H1 (cell line): Measurements from ENCODE around the gene TPBGL. TPM values are rescaled to one million over a fixed set of nuclear protein-coding genes. Genes with fewer than 3 reads are reported as not detected.

Experiments used
- CTCF ChIA-PET: fragments of 300-600 bp; sonication (Branson Sonifier 250); formaldehyde crosslinking; loops from one replicate; lab custom pipeline; 2021; ENCODE audit not compliant: partially characterized antibody; lab: Charles Lee
- POLR2A ChIA-PET: fragments of 300-600 bp; sonication (Branson Sonifier 250); formaldehyde crosslinking; loops from one replicate; lab custom pipeline; 2021; ENCODE audit warnings: inconsistent platforms; ENCODE audit not compliant: partially characterized antibody; lab: Charles Lee
- DNase-seq, 2 experiments: peaks; one replicate each; pipeline versions ENCODE4 v3.0.0 to v3.0.0-alpha.2; 2010 to 2022; ENCODE audit warnings: low spot score in 2 of 2, low read depth in 1 of 2, mixed read lengths in 1 of 2
- FAIRE-seq: peaks from 2 replicates; lab custom pipeline; 2011; peaks lifted over from hg19 to GRCh38; lab: Jason Lieb, UNC
- H2AFZ ChIP-seq: 2 replicates; pipeline ENCODE4 v1.8.1; 2012; ENCODE audit warnings: low read length, inconsistent platforms
- H2AK5ac ChIP-seq: 2 replicates; pipeline ENCODE4 v1.6.1; 2013; ENCODE audit warnings: low read depth, low read length
- H2BK120ac ChIP-seq: replicated peaks from 2 replicates; pipeline ENCODE3; 2013; ENCODE audit warnings: low read depth, low read length, inconsistent platforms
- H2BK12ac ChIP-seq: 2 replicates; pipeline ENCODE4 v1.6.1; 2013; ENCODE audit warnings: low read depth, low read length
- H2BK15ac ChIP-seq: 2 replicates; pipeline ENCODE4 v1.6.1; 2013; ENCODE audit warnings: low read length
- H2BK20ac ChIP-seq: 2 replicates; pipeline ENCODE4 v1.6.1; 2013; ENCODE audit warnings: low read length
- H2BK5ac ChIP-seq: 2 replicates; pipeline ENCODE4 v1.6.1; 2013; ENCODE audit warnings: low read depth, low read length
- H3K14ac ChIP-seq: 2 replicates; pipeline ENCODE4 v1.6.1; 2013; ENCODE audit warnings: inconsistent platforms; ENCODE audit not compliant: insufficient read length
- H3K18ac ChIP-seq: 2 replicates; pipeline ENCODE4 v1.6.1; 2013; ENCODE audit warnings: low read length; ENCODE audit errors: extremely low read depth
- H3K23ac ChIP-seq: 2 replicates; pipeline ENCODE4 v1.6.1; 2013; ENCODE audit warnings: inconsistent platforms; ENCODE audit not compliant: insufficient read length
- H3K23me2 ChIP-seq: 2 replicates; pipeline ENCODE4 v1.6.1; 2013; ENCODE audit warnings: low read depth, low read length
- H3K27ac ChIP-seq: 2 replicates; pipeline ENCODE4 v1.6.1; 2011; ENCODE audit warnings: low read depth, low read length, inconsistent platforms
- H3K27me3 ChIP-seq, 4 experiments: replicated peaks in 1 of 4; 1 replicate in 1 of 4; 2 replicates in 3 of 4; pipeline versions ENCODE4 v1.6.1 to v1.8.1; 2011 to 2013; ENCODE audit warnings: low read length in 3 of 4, mild to moderate bottlenecking in 3 of 4, inconsistent platforms in 2 of 4, mixed read lengths in 2 of 4, moderate library complexity in 1 of 4; ENCODE audit not compliant: control insufficient read depth in 3 of 4, insufficient read depth in 3 of 4; ENCODE audit errors: extremely low read depth in 1 of 4
- H3K36me3 ChIP-seq, 4 experiments: 2 replicates each; pipeline versions ENCODE4 v1.6.1 to v1.8.1; 2011 to 2013; ENCODE audit warnings: mild to moderate bottlenecking in 4 of 4, low read length in 3 of 4, moderate library complexity in 2 of 4, control low read depth in 1 of 4, inconsistent platforms in 1 of 4; ENCODE audit not compliant: insufficient read depth in 4 of 4, control insufficient read depth in 2 of 4
- H3K4ac ChIP-seq: replicated peaks from 2 replicates; pipeline ENCODE3; 2013; ENCODE audit warnings: low read length, low read depth, mixed read lengths, inconsistent platforms; ENCODE audit not compliant: insufficient read length
- H3K4me1 ChIP-seq, 4 experiments: replicated peaks in 1 of 4; 1 replicate in 1 of 4; 2 replicates in 3 of 4; pipeline versions ENCODE4 v1.6.1 to v1.8.1; 2011 to 2013; ENCODE audit warnings: low read length in 3 of 4, inconsistent platforms in 2 of 4, mixed read lengths in 1 of 4; ENCODE audit not compliant: insufficient read depth in 4 of 4, control insufficient read depth in 3 of 4
- H3K4me2 ChIP-seq, 2 experiments: 2 replicates each; pipeline versions ENCODE4 v1.6.1 to v1.8.1; 2011 to 2013; ENCODE audit warnings: low read depth in 2 of 2, low read length in 2 of 2, control low read depth in 1 of 2, inconsistent platforms in 1 of 2, mild to moderate bottlenecking in 1 of 2; ENCODE audit not compliant: insufficient read depth in 1 of 2
- H3K4me3 ChIP-seq, 4 experiments: fragments of 200-600, 300-600 bp in 1 of 4; sonication (generic), shearing (Covaris generic), sonication (Bioruptor Twin) in 1 of 4; 2 replicates each; pipeline versions ENCODE4 v1.5.1 to v1.8.1; 2011 to 2016; ENCODE audit warnings: low read length in 4 of 4, low read depth in 3 of 4, control low read depth in 2 of 4, inconsistent platforms in 2 of 4, mild to moderate bottlenecking in 2 of 4, mixed read lengths in 1 of 4, moderate library complexity in 1 of 4; ENCODE audit not compliant: insufficient read depth in 2 of 4; ENCODE audit errors: extremely low read depth in 1 of 4
- H3K56ac ChIP-seq: replicated peaks from 2 replicates; pipeline ENCODE3; 2013; ENCODE audit warnings: low read depth, mild to moderate bottlenecking, mixed read lengths, low read length, inconsistent platforms; ENCODE audit not compliant: insufficient read length
- H3K79me1 ChIP-seq: 2 replicates; pipeline ENCODE4 v1.6.1; 2013; ENCODE audit warnings: low read depth, low read length, control low read depth
- H3K79me2 ChIP-seq, 2 experiments: 2 replicates each; pipeline versions ENCODE4 v1.6.1 to v1.8.1; 2012 to 2013; ENCODE audit warnings: low read length in 2 of 2, mild to moderate bottlenecking in 2 of 2, inconsistent platforms in 1 of 2; ENCODE audit not compliant: insufficient read depth in 2 of 2, control insufficient read depth in 1 of 2
- H3K9ac ChIP-seq, 4 experiments: replicated peaks in 1 of 4; 1 replicate in 1 of 4; 2 replicates in 3 of 4; pipeline versions ENCODE4 v1.6.1 to v1.8.1; 2011 to 2013; ENCODE audit warnings: low read depth in 3 of 4, low read length in 3 of 4, control low read depth in 2 of 4, mild to moderate bottlenecking in 2 of 4, moderate library complexity in 2 of 4, inconsistent platforms in 1 of 4; ENCODE audit errors: extremely low read depth in 1 of 4
- H3K9me3 ChIP-seq, 2 experiments: 2 replicates each; pipeline versions ENCODE4 v1.6.1 to v1.8.1; 2012 to 2013; ENCODE audit warnings: mild to moderate bottlenecking in 2 of 2, moderate library complexity in 2 of 2, control low read depth in 1 of 2, inconsistent platforms in 1 of 2, low read depth in 1 of 2, low read length in 1 of 2, mixed read lengths in 1 of 2; ENCODE audit not compliant: insufficient read depth in 2 of 2
- H4K20me1 ChIP-seq, 2 experiments: replicated peaks in 1 of 2; 2 replicates each; pipeline versions ENCODE3 to v1.8.1; 2011 to 2013; ENCODE audit warnings: inconsistent platforms in 2 of 2, low read length in 2 of 2, mild to moderate bottlenecking in 1 of 2; ENCODE audit not compliant: insufficient read depth in 2 of 2, control insufficient read depth in 1 of 2
- H4K5ac ChIP-seq: 2 replicates; pipeline ENCODE4 v1.6.1; 2013; ENCODE audit warnings: low read length, low read depth, mixed read lengths, inconsistent platforms; ENCODE audit not compliant: insufficient read length
- H4K8ac ChIP-seq: 2 replicates; pipeline ENCODE4 v1.8.0; 2013; ENCODE audit warnings: mild to moderate bottlenecking, moderate library complexity, low read length, inconsistent platforms; ENCODE audit not compliant: insufficient read depth; ENCODE audit errors: extremely low read depth
- H4K91ac ChIP-seq: replicated peaks from 2 replicates; pipeline ENCODE3; 2013; ENCODE audit warnings: low read length, mixed read lengths, inconsistent platforms; ENCODE audit not compliant: insufficient read length
- ATF3 ChIP-seq: IDR thresholded peaks from 2 replicates; pipeline ENCODE4 v1.6.1; 2011; ENCODE audit warnings: low read depth, mild to moderate bottlenecking, low read length; ENCODE audit not compliant: insufficient read depth
- CHD1 ChIP-seq: IDR thresholded peaks from 2 replicates; pipeline ENCODE4 v1.6.1; 2012; ENCODE audit warnings: low read depth, low read length, improper control_type of control experiment
- CHD2 ChIP-seq: IDR thresholded peaks from 2 replicates; pipeline ENCODE4 v1.6.1; 2012; ENCODE audit warnings: low read length, improper control_type of control experiment
- CREB1 ChIP-seq: IDR thresholded peaks from 2 replicates; pipeline ENCODE4 v1.6.1; 2012; ENCODE audit warnings: inconsistent platforms
- CTCF ChIP-seq, 3 experiments: IDR thresholded peaks; 1 replicate in 2 of 3; 2 replicates in 1 of 3; pipeline versions ENCODE4 v1.5.1 to v1.6.1; 2011; ENCODE audit warnings: low read length in 3 of 3, mild to moderate bottlenecking in 3 of 3, inconsistent platforms in 2 of 3, low read depth in 1 of 3, moderate library complexity in 1 of 3; ENCODE audit not compliant: insufficient read depth in 1 of 3; ENCODE audit errors: control extremely low read depth in 1 of 3
- GABPA ChIP-seq: IDR thresholded peaks from 2 replicates; pipeline ENCODE4 v1.6.1; 2011; ENCODE audit warnings: mild to moderate bottlenecking, low read length, moderate library complexity, borderline replicate concordance; ENCODE audit not compliant: insufficient read depth
- KDM5A ChIP-seq: fragments of 200-600 bp; IDR thresholded peaks from 2 replicates; pipeline ENCODE4 v1.7.1; 2012; ENCODE audit warnings: mild to moderate bottlenecking, low read length, inconsistent platforms, mixed read lengths
- MAX ChIP-seq: IDR thresholded peaks from 2 replicates; pipeline ENCODE4 v1.6.1; 2012; ENCODE audit warnings: inconsistent platforms
- SAP30 ChIP-seq: fragments of 300-600 bp; sonication (generic); IDR thresholded peaks from 2 replicates; pipeline ENCODE4 v1.7.1; 2012; ENCODE audit warnings: low read length, moderate library complexity, mild to moderate bottlenecking, inconsistent platforms; ENCODE audit not compliant: insufficient read depth, insufficient replicate concordance
- WGBS, 2 experiments: shearing (Covaris generic) in 1 of 2; methylation state at CpG; one replicate each; pipeline versions ENCODE4 v1.1.6 to v1.1.7; 2013 to 2015; ENCODE audit warnings: low lambda C conversion rate in 2 of 2, mixed read lengths in 2 of 2, inconsistent platforms in 1 of 2, low coverage in 1 of 2, missing lambda C conversion rate in 1 of 2; ENCODE audit not compliant: insufficient replicate concordance in 2 of 2, insufficient coverage in 1 of 2, insufficient read length in 1 of 2; ENCODE audit errors: extremely low coverage in 1 of 2, missing lambda C conversion rate in 1 of 2; 5-methylcytosine and 5-hydroxymethylcytosine counted together
- polyA plus RNA-seq, 7 experiments: library from polyadenylated mRNA; depleted of rRNA in 3 of 7; stranded (reverse) in 5 of 7; unstranded in 2 of 7; fragments of >200 nt in 5 of 7; fragments of 200-250 nt in 2 of 7; gene quantifications; 1 replicate in 5 of 7; 2 replicates in 1 of 7; 4 replicates in 1 of 7; pipeline versions ENCODE4 v1.2.1 to v1.2.3, GENCODE V29; 2011 to 2013; ENCODE audit warnings: missing spikeins in 2 of 7, mixed read lengths in 2 of 7
- total RNA-seq: library from RNA; stranded (reverse); fragmentation: NEBNext Ultra II Directional; extraction: Animal tissue kit (Norgen Biotek cat#: 25700); gene quantifications from 2 replicates; pipeline ENCODE4 v1.2.1, GENCODE V29; 2021

Gene TPBGL
- total and polyA plus RNA-seq, 2 of the 8 experiments (the other 6 are each of a cell fraction or from before 2014, with no cell fraction given): 0.26 to 0.37 TPM

- H3K27ac ChIP-seq: no peak overlapping the region
- no peak overlapping the region for H2BK12ac ChIP-seq
- H2AFZ ChIP-seq: no peak overlapping the region
- H3K4me1 ChIP-seq: peaks cover 0 to 4% (median under 1%) of the 10 kb centered on the region in 4 experiments; a peak in 1 of 7 replicates
- no peak for DNase-seq
- no peaks in the 10 kb centered on the region for H3K23me2 ChIP-seq
- 84% methylated on average over 23 of the region's 27 CpGs; no CpG with 5 or more reads in 1 of the 2 experiments for WGBS, 2 experiments
- peak overlapping the region; percentile 6 for H4K91ac ChIP-seq
- H2BK20ac ChIP-seq: no peak overlapping the region
- H3K79me2 ChIP-seq: no peaks in the 10 kb centered on the region
- H4K5ac ChIP-seq: no peak overlapping the region
- H3K9ac ChIP-seq: no peak overlapping the region
- FAIRE-seq: no peak
- H2BK15ac ChIP-seq: no peak overlapping the region
- H3K14ac ChIP-seq: no peak overlapping the region
- H2BK120ac ChIP-seq: no peak overlapping the region
- H2BK5ac ChIP-seq: no peak overlapping the region
- H3K27me3 ChIP-seq: no peaks in the 10 kb centered on the region
- H4K8ac ChIP-seq: no peak overlapping the region
- H3K79me1 ChIP-seq: no peaks in the 10 kb centered on the region
- CTCF ChIA-PET: interaction anchor here (0.6 to 7.4 kb wide), 3 partner anchors 13 to 304 kb away, joined by 3 to 49 read pairs (median 45); no protein-coding TSS in a partner anchor
- no peaks in the 10 kb centered on the region for H3K9me3 ChIP-seq
- no peak overlapping the region for H3K18ac ChIP-seq
- no peak overlapping the region for H3K4me3 ChIP-seq
- H3K4me2 ChIP-seq: no peak overlapping the region
- H3K56ac ChIP-seq: no peak overlapping the region
- H4K20me1 ChIP-seq: no peaks in the 10 kb centered on the region
- POLR2A ChIA-PET: no interaction called here
- no peak overlapping the region for H2AK5ac ChIP-seq
- no peak overlapping the region for H3K23ac ChIP-seq
- no peak overlapping the region for H3K4ac ChIP-seq
- H3K36me3 ChIP-seq: no peaks in the 10 kb centered on the region
- no peak for TF ChIP-seq SAP30
- no peak for TF ChIP-seq GABPA
- no peak for TF ChIP-seq CHD2
- no peak for TF ChIP-seq KDM5A
- no peak for TF ChIP-seq ATF3
- no peak for TF ChIP-seq MAX
- TF ChIP-seq CREB1: no peak
- TF ChIP-seq CHD1: no peak
- TF ChIP-seq CTCF (IDR thresholded peaks at IDR 0.05; ENCODE audit: control extremely low read depth in 1 of 3, insufficient read depth in 1 of 3, low read depth in 1 of 3, low read length in 3 of 3): no peak
Measured at GRCh38 chr11:75267171-75267970, 26.8 kb downstream of the TPBGL start.
